Heart left ventricle (tissue), 13 donors: ENCODE data around the gene RPAP3.

Source experiments
- CTCF ChIP-seq, 12 donors: fragments of 200-600 bp; sonication (generic) in 4 of 12; IDR thresholded peaks; one replicate each; pipeline versions ENCODE4 v1.5.0 to v1.8.0; 2018 to 2022; ENCODE audit warnings: antibody characterized with exemption in 12 of 12, mild to moderate bottlenecking in 5 of 12
- POLR2A ChIP-seq, 2 donors: fragments of 450-650 bp; IDR thresholded peaks; one replicate each; pipeline ENCODE4 v1.6.1; 2017; ENCODE audit warnings: antibody characterized with exemption in 2 of 2, mild to moderate bottlenecking in 2 of 2, moderate library complexity in 2 of 2
- donor health status: ischemic (EF 13 %, LVEDD 7.1; RV severe dilation, severe dysfunction).
- donor health status: DM: no; HTN: yes; CAD: no.
- donor health status: DM: no; HTN: no; CAD: no.
- donor health status: ischemic (EF 25% LVEDD 6.9; RV normal size, moderate dysfunction).
- donor health status: ischemic (EF 25% LVEDD 5.7; RV mildly dilated, moderate dysfunction).
- donor health status: ischemic (EF 35%, LVEDD 5.7; RV mildly dilated, moderate dysfunction).
- donor health status: nonischemic (EF 11% LVEDD 7.7; RV severe dilation, severe dysfunction).
- donor health status: DM: yes; HTN: yes; CAD: no.
- donor health status: PGD.
- donor health status: ischemic (EF 29% LVEDD 5.4; RV normal size, mild dysfunction).
- donor health status: nonischemic (EF 23%, LVEDD 6.1; RV moderate dilation, normal function).

- no peak for TF ChIP-seq POLR2A (IDR thresholded peaks at IDR 0.05)
- no peak for TF ChIP-seq CTCF (IDR thresholded peaks at IDR 0.05)
Measured at GRCh38 chr12:47714826-47715386, 9.1 kb upstream of the RPAP3 start.
